Measurements from ENCODE around the gene NACC1. TPM values are rescaled to one million over a fixed set of nuclear protein-coding genes. Genes with fewer than 3 reads are reported as not detected.
A peak's percentile ranks its signal among the peaks of the same experiment; 100 is the strongest.

The NACC1 gene
- total and polyA plus RNA-seq, 2 donors (not counting 3 experiments of a cell fraction or from before 2014, with no cell fraction given), result 97.6 to 120 TPM

- Histone ChIP-seq H3K36me3 (ENCODE audit: control insufficient read depth in 2 of 2, extremely low read depth in 1 of 2, insufficient read depth in 2 of 2, low read length in 2 of 2) (no peaks in the 10 kb centered on the region), H3K9me3 (replicated peaks; ENCODE audit: control insufficient read depth, insufficient read depth, low read length) (no peaks in the 10 kb centered on the region), H3K9me1 (replicated peaks; ENCODE audit: control insufficient read depth, extremely low read depth, insufficient read depth, low read length) (no peaks in the 10 kb centered on the region), H3K9ac (replicated peaks; ENCODE audit: extremely low read depth, insufficient read depth, low read length) (peak overlapping the region; percentile 97), H3K79me2 (ENCODE audit: control insufficient read depth, insufficient read depth, low read length) (peaks cover 43% of the 10 kb centered on the region), H3K27ac (ENCODE audit: insufficient read depth, low read depth, low read length) (peak overlapping the region; percentile 96), H2AFZ (ENCODE audit: low read depth, low read length) (no peak overlapping the region), H3K4me2 (ENCODE audit: insufficient read depth, low read length) (peak overlapping the region; percentile 98), H3K27me3 (ENCODE audit: control insufficient read depth in 2 of 2, insufficient read depth in 2 of 2, low read length in 2 of 2) (no peaks in the 10 kb centered on the region), H3K4me3 (replicated peaks in 1 of 3; ENCODE audit: insufficient read depth in 1 of 3, low read depth in 1 of 3, low read length in 3 of 3) (peak overlapping the region; percentile 55 to 97 (median 67)), H4K20me1 (replicated peaks; ENCODE audit: control insufficient read depth, extremely low read depth, insufficient read depth, low read length) (no peaks in the 10 kb centered on the region), H3K4me1 (ENCODE audit: control insufficient read depth, extremely low read depth, insufficient read depth, low read length) (peaks cover 27% of the 10 kb centered on the region)
- CTCF ChIA-PET, result interaction anchor here (0.6 to 2.2 kb wide), 10 partner anchors 11 to 126 kb away, joined by 3 to 17 read pairs (median 4); no protein-coding TSS in a partner anchor
- POLR2A ChIA-PET, result interaction anchor here (0.6 to 2.2 kb wide), 12 partner anchors 11 to 987 kb away, joined by 3 to 25 read pairs (median 4); partner anchors contain the start of gene NACC1
- intact Hi-C loops (cut with micrococcal nuclease), result loop anchor here (1.0 to 5.0 kb wide), 3 partner anchors 12 to 580 kb away; no protein-coding TSS in a partner anchor
- DNase-seq (ENCODE audit: low read depth, low spot score), result no peak
- TSS peak; percentile 15 for BruUV-seq (replicated peaks)
- TF ChIP-seq FOS (IDR thresholded peaks at IDR 0.05; ENCODE audit: borderline replicate concordance, insufficient read depth, low read length) (no peak), POLR2A (IDR thresholded peaks at IDR 0.05; ENCODE audit: low read depth, low read length) (no peak), MAX (IDR thresholded peaks at IDR 0.05; ENCODE audit: insufficient read depth, insufficient read length) (no peak), EZH2 (IDR thresholded peaks at IDR 0.05; ENCODE audit: borderline replicate concordance, low read depth, low read length, severe bottlenecking) (no peak)
- FAIRE-seq, result no peak
- dilution Hi-C loops (cut with MboI; ENCODE audit: extremely low pct_ligation_motif_present, low sequenced_read_pairs), result no loop called here
These were observed 34.4 kb downstream of the NACC1 start for GRCh38 chr19:13152356-13152973.

- H3K4me1 ChIP-seq (ENCODE audit: control insufficient read depth, extremely low read depth, insufficient read depth, low read length), result peaks cover 27% of the 10 kb centered on the region
- no peaks in the 10 kb centered on the region for H3K9me3 ChIP-seq (replicated peaks; ENCODE audit: control insufficient read depth, insufficient read depth, low read length)
- TF ChIP-seq JUN (IDR thresholded peaks at IDR 0.05; ENCODE audit: borderline replicate concordance, insufficient read depth, insufficient read length, low read depth) (peak; percentile 43), EZH2 (IDR thresholded peaks at IDR 0.05; ENCODE audit: borderline replicate concordance, low read depth, low read length, severe bottlenecking) (no peak), MAX (IDR thresholded peaks at IDR 0.05; ENCODE audit: insufficient read depth, insufficient read length) (peak; percentile 8), GATA2 (IDR thresholded peaks at IDR 0.05; ENCODE audit: insufficient read depth, insufficient read length, low read depth, low read length) (no peak), MYC (IDR thresholded peaks at IDR 0.05; ENCODE audit: low read depth, low read length) (no peak), CTCF (IDR thresholded peaks at IDR 0.05; ENCODE audit: extremely low read depth in 1 of 2, insufficient read depth in 1 of 2, low read depth in 1 of 2, low read length in 2 of 2) (peak in 1 of 2 donors; percentile 17), FOS (IDR thresholded peaks at IDR 0.05; ENCODE audit: borderline replicate concordance, insufficient read depth, low read length) (no peak), POLR2A (IDR thresholded peaks at IDR 0.05; ENCODE audit: low read depth, low read length) (peak; percentile 100), POLR2AphosphoS5 (IDR thresholded peaks at IDR 0.05; ENCODE audit: insufficient read depth, low read depth, low read length) (peak; percentile 100)
- POLR2A ChIA-PET, result interaction anchor here (0.6 to 2.2 kb wide), 9 partner anchors 11 to 986 kb away, joined by 3 to 25 read pairs (median 5); partner anchors contain the start of gene NACC1
- H3K27me3 ChIP-seq (ENCODE audit: control insufficient read depth in 2 of 2, insufficient read depth in 2 of 2, low read length in 2 of 2), result no peaks in the 10 kb centered on the region
- H2AFZ ChIP-seq (ENCODE audit: low read depth, low read length), result no peak overlapping the region
- no peaks in the 10 kb centered on the region for H3K9me1 ChIP-seq (replicated peaks; ENCODE audit: control insufficient read depth, extremely low read depth, insufficient read depth, low read length)
- peak overlapping the region; percentile 97 for H3K9ac ChIP-seq (replicated peaks; ENCODE audit: extremely low read depth, insufficient read depth, low read length)
- FAIRE-seq (peak; percentile 93), DNase-seq (ENCODE audit: low read depth, low spot score) (peak; percentile 94)
- BruUV-seq (replicated peaks), result TSS peak; percentile 69
- H3K4me3 ChIP-seq (replicated peaks in 1 of 3; ENCODE audit: insufficient read depth in 1 of 3, low read depth in 1 of 3, low read length in 3 of 3), result peak overlapping the region; percentile 62 to 97 (median 67)
- no peak overlapping the region for H3K4me2 ChIP-seq (ENCODE audit: insufficient read depth, low read length)
- no peaks in the 10 kb centered on the region for H4K20me1 ChIP-seq (replicated peaks; ENCODE audit: control insufficient read depth, extremely low read depth, insufficient read depth, low read length)
- no peaks in the 10 kb centered on the region for H3K36me3 ChIP-seq (ENCODE audit: control insufficient read depth in 2 of 2, extremely low read depth in 1 of 2, insufficient read depth in 2 of 2, low read length in 2 of 2)
- peaks cover 43% of the 10 kb centered on the region for H3K79me2 ChIP-seq (ENCODE audit: control insufficient read depth, insufficient read depth, low read length)
- intact Hi-C loops (cut with micrococcal nuclease) (loop anchor here (1.0 to 5.0 kb wide), 3 partner anchors 11 to 579 kb away; no protein-coding TSS in a partner anchor), dilution Hi-C loops (cut with MboI; ENCODE audit: extremely low pct_ligation_motif_present, low sequenced_read_pairs) (no loop called here)
- peak overlapping the region; percentile 96 for H3K27ac ChIP-seq (ENCODE audit: insufficient read depth, low read depth, low read length)
- CTCF ChIA-PET, result interaction anchor here (0.9 to 2.2 kb wide), 7 partner anchors 11 to 125 kb away, joined by 3 to 17 read pairs (median 7); no protein-coding TSS in a partner anchor
These were observed 35.0 kb downstream of the NACC1 start for GRCh38 chr19:13152974-13153568.
